K562 (cell line): ENCODE measurements around the gene SIDT2. TPM values are rescaled to one million over a fixed set of nuclear protein-coding genes. Genes with fewer than 3 reads are reported as not detected.

Experiments
- CBFB ChIP-seq: sonication (generic); formaldehyde crosslinking; IDR thresholded peaks from 2 replicates; pipeline ENCODE4 v1.4.0; 2020; ENCODE audit warnings: mild to moderate bottlenecking, missing genetic modification reagents
- ESRRB ChIP-seq: fragments of 250-450 bp; sonication (Bioruptor Pico); IDR thresholded peaks from 2 replicates; pipeline ENCODE4 v1.5.0; 2020; ENCODE audit warnings: mild to moderate bottlenecking, moderate library complexity, borderline replicate concordance
- KAT8 ChIP-seq: fragments of 450-650 bp; IDR thresholded peaks from 2 replicates; pipeline ENCODE4 v1.6.1; 2016; ENCODE audit warnings: low read depth, mild to moderate bottlenecking
- KLF13 ChIP-seq: fragments of 450-650 bp; IDR thresholded peaks from 2 replicates; pipeline ENCODE4 v1.6.1; 2016; ENCODE audit warnings: missing genetic modification characterization, low read depth, mild to moderate bottlenecking, missing compliant biosample characterization, moderate library complexity, borderline replicate concordance
- MXI1 ChIP-seq: IDR thresholded peaks from 2 replicates; pipeline ENCODE4 v1.6.1; 2011; ENCODE audit warnings: low read depth, mild to moderate bottlenecking, improper control_type of control experiment, low read length
- NRF1 ChIP-seq, 2 experiments: fragments of 450-650 bp; IDR thresholded peaks in 1 of 2; conservative IDR thresholded peaks in 1 of 2; 2 replicates each; pipeline ENCODE4 v1.6.1; 2014; ENCODE audit warnings: mild to moderate bottlenecking in 2 of 2
- PCBP2 ChIP-seq: fragments of 200-400 bp; formaldehyde crosslinking; IDR thresholded peaks from 2 replicates; pipeline ENCODE4 v1.6.1; 2018; ENCODE audit warnings: low read length, low read depth, mild to moderate bottlenecking, moderate library complexity; ENCODE audit not compliant: poor library complexity, severe bottlenecking
- POU5F1 ChIP-seq: fragments of 150-350 bp; IDR thresholded peaks from 2 replicates; pipeline ENCODE4 v1.6.1; 2014; ENCODE audit warnings: borderline replicate concordance, low read length, low read depth, mild to moderate bottlenecking; ENCODE audit not compliant: partially characterized antibody
- TAF1 ChIP-seq: IDR thresholded peaks from 2 replicates; pipeline ENCODE4 v1.6.1; 2011; ENCODE audit warnings: mild to moderate bottlenecking, low read length, moderate library complexity; ENCODE audit not compliant: insufficient read depth, control insufficient read depth, severe bottlenecking; ENCODE audit errors: extremely low read depth
- ZFX ChIP-seq: sonication (generic); formaldehyde crosslinking; IDR thresholded peaks from 2 replicates; pipeline ENCODE4 v1.8.0; 2022; ENCODE audit warnings: mild to moderate bottlenecking, missing genetic modification reagents, moderate library complexity
- ZNF175 ChIP-seq: fragments of 200-800 bp; sonication (Bioruptor generic); IDR thresholded peaks from 2 replicates; pipeline ENCODE4 v1.6.1; 2016; ENCODE audit warnings: low read depth, mild to moderate bottlenecking, missing genetic modification characterization, missing compliant biosample characterization
- polyA plus RNA-seq, 8 experiments: library from polyadenylated mRNA; depleted of rRNA in 4 of 8; stranded (reverse) in 5 of 8; unstranded in 3 of 8; fragments of >200 nt; fragmentation: Nextera tagmentation in 2 of 8; fragmentation: Illumina TruSeq in 1 of 8; extraction: Ambion mirVana in 2 of 8; extraction: Trizol in 1 of 8; gene quantifications; 2 replicates each; pipeline versions ENCODE4 v1.2.1 to v1.2.3, GENCODE V29; 2011 to 2014; ENCODE audit warnings: inconsistent platforms in 1 of 8, missing spikeins in 1 of 8
- total RNA-seq, 7 experiments: library from RNA; depleted of rRNA in 6 of 7; stranded (reverse); fragments of >200 nt in 6 of 7; fragmentation: Illumina TruSeq in 2 of 7; extraction: Trizol in 2 of 7; gene quantifications; 2 replicates each; pipeline versions ENCODE4 v1.2.1 to v1.2.3, GENCODE V29; 2011 to 2021; ENCODE audit warnings: low replicate concordance in 1 of 7
- TF ChIP-seq, protein P1 (sequence below): fragments of 250-450 bp; sonication (Bioruptor Pico); IDR thresholded peaks from 2 replicates; pipeline ENCODE4 v1.9.0; 2021; ENCODE audit warnings: mild to moderate bottlenecking, inconsistent platforms
- TF ChIP-seq, protein P2 (sequence below): sonication (generic); formaldehyde crosslinking; IDR thresholded peaks from 2 replicates; pipeline ENCODE4 v1.4.0; 2020; ENCODE audit warnings: mild to moderate bottlenecking, missing genetic modification reagents
- TF ChIP-seq, protein P3 (sequence below): sonication (generic); formaldehyde crosslinking; IDR thresholded peaks from 2 replicates; pipeline ENCODE4 v1.8.1; 2023; ENCODE audit warnings: mild to moderate bottlenecking, missing genetic modification reagents
- TF ChIP-seq, protein P4 (sequence below): fragments of 250-450 bp; sonication (Bioruptor Pico); IDR thresholded peaks from 2 replicates; pipeline ENCODE4 v1.8.0; 2021; ENCODE audit warnings: borderline replicate concordance, mild to moderate bottlenecking, moderate library complexity; ENCODE audit not compliant: poor library complexity, severe bottlenecking
- TF ChIP-seq, protein P5 (sequence below): fragments of 250-450 bp; sonication (Bioruptor Pico); IDR thresholded peaks from 2 replicates; pipeline ENCODE4 v1.8.0; 2022; ENCODE audit warnings: moderate library complexity, mild to moderate bottlenecking, inconsistent platforms

Gene SIDT2
- total and polyA plus RNA-seq, 9 of the 15 experiments (the other 6 are each of a cell fraction or from before 2014, with no cell fraction given) = 2.4 to 20.2 (median 6.5) TPM

DNA sequence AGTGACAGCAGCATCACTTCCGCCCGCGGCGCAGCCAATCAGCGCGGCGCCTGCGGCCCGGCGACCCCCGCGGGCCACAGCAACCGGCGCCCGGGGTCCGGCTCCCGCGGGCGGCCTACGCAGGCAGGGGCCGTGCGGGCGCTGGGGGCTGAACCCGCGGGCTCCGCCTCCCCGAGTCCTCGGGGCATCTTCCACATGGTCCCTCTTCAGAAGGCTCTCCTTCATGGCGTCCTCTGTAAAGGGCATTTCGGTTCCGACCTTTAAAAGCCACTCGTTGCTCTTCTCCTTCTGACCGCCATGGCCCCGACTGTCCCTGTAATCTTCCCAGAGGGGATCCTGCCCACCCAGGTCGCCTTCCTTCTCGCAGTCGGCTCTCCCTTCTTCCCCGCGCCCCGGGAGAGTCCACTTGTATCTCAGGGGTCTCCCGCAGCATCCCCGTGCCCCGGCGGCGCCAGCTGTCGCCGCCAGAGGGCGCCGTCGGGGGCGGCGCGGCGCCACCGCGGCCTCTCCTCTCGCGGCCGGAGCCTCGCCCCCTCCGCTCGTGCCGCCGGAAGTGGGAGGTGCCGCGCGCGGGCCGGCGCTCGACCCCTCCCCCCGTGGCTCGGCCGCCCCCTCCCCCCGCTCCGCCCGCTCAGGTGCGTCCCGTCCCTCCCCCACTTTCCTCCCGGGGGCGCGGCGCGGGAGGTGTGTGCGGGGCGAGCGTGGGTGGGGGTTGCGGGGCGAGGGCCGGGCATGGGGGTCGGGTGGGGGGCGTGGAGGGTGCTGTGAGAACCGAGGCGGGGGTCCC lies 53.7 kb downstream of the SIDT2 start, which contains the start of gene RNF214 (continued):
- TF ChIP-seq, protein P1, sequence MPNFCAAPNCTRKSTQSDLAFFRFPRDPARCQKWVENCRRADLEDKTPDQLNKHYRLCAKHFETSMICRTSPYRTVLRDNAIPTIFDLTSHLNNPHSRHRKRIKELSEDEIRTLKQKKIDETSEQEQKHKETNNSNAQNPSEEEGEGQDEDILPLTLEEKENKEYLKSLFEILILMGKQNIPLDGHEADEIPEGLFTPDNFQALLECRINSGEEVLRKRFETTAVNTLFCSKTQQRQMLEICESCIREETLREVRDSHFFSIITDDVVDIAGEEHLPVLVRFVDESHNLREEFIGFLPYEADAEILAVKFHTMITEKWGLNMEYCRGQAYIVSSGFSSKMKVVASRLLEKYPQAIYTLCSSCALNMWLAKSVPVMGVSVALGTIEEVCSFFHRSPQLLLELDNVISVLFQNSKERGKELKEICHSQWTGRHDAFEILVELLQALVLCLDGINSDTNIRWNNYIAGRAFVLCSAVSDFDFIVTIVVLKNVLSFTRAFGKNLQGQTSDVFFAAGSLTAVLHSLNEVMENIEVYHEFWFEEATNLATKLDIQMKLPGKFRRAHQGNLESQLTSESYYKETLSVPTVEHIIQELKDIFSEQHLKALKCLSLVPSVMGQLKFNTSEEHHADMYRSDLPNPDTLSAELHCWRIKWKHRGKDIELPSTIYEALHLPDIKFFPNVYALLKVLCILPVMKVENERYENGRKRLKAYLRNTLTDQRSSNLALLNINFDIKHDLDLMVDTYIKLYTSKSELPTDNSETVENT (CRISPR knock-in tag) = 0 out of 2 replicates have a peak, but pooled peaks have one; percentile 38
- TF ChIP-seq ZNF175 (CRISPR knock-in tag) (no peak), MXI1 (no peak), KLF13 (tag) (no peak), TAF1 (peak; percentile 81), ESRRB (CRISPR knock-in tag) (no peak), PCBP2 (no peak), ZFX (CRISPR knock-in tag) (no peak), CBFB (CRISPR knock-in tag) (no peak), KAT8 (no peak), NRF1 (conservative IDR thresholded peaks at IDR 0.05 in 1 of 2, IDR thresholded peaks at IDR 0.05 in 1 of 2) (peak in 1 of 2 experiments; percentile 41; a peak in 2 of 4 replicates), POU5F1 (no peak)
- TF ChIP-seq, protein P2, sequence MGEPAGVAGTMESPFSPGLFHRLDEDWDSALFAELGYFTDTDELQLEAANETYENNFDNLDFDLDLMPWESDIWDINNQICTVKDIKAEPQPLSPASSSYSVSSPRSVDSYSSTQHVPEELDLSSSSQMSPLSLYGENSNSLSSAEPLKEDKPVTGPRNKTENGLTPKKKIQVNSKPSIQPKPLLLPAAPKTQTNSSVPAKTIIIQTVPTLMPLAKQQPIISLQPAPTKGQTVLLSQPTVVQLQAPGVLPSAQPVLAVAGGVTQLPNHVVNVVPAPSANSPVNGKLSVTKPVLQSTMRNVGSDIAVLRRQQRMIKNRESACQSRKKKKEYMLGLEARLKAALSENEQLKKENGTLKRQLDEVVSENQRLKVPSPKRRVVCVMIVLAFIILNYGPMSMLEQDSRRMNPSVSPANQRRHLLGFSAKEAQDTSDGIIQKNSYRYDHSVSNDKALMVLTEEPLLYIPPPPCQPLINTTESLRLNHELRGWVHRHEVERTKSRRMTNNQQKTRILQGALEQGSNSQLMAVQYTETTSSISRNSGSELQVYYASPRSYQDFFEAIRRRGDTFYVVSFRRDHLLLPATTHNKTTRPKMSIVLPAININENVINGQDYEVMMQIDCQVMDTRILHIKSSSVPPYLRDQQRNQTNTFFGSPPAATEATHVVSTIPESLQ (CRISPR knock-in tag) = no peak
- TF ChIP-seq, protein P3, sequence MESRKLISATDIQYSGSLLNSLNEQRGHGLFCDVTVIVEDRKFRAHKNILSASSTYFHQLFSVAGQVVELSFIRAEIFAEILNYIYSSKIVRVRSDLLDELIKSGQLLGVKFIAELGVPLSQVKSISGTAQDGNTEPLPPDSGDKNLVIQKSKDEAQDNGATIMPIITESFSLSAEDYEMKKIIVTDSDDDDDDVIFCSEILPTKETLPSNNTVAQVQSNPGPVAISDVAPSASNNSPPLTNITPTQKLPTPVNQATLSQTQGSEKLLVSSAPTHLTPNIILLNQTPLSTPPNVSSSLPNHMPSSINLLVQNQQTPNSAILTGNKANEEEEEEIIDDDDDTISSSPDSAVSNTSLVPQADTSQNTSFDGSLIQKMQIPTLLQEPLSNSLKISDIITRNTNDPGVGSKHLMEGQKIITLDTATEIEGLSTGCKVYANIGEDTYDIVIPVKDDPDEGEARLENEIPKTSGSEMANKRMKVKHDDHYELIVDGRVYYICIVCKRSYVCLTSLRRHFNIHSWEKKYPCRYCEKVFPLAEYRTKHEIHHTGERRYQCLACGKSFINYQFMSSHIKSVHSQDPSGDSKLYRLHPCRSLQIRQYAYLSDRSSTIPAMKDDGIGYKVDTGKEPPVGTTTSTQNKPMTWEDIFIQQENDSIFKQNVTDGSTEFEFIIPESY = no peak
- TF ChIP-seq, protein P4, sequence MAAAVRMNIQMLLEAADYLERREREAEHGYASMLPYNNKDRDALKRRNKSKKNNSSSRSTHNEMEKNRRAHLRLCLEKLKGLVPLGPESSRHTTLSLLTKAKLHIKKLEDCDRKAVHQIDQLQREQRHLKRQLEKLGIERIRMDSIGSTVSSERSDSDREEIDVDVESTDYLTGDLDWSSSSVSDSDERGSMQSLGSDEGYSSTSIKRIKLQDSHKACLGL (CRISPR knock-in tag) = no peak
- TF ChIP-seq, protein P5, sequence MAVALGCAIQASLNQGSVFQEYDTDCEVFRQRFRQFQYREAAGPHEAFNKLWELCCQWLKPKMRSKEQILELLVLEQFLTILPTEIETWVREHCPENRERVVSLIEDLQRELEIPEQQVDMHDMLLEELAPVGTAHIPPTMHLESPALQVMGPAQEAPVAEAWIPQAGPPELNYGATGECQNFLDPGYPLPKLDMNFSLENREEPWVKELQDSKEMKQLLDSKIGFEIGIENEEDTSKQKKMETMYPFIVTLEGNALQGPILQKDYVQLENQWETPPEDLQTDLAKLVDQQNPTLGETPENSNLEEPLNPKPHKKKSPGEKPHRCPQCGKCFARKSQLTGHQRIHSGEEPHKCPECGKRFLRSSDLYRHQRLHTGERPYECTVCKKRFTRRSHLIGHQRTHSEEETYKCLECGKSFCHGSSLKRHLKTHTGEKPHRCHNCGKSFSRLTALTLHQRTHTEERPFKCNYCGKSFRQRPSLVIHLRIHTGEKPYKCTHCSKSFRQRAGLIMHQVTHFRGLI (CRISPR knock-in tag) = no peak
